ENCODE data around the gene ARMC9.

GRCh38 chr2:231163414-231164095, 34.9 kb upstream of the ARMC9 start:
- TF ChIP-seq POLR2A (IDR thresholded peaks at IDR 0.05) (no peak), CTCF (IDR thresholded peaks at IDR 0.05) (no peak)

Data from suprapubic skin (tissue), 3 donors.